GM15510 (cell line): Measurements from ENCODE around the gene DDX1.

Source experiments
- POLR2A ChIP-seq: IDR thresholded peaks from 3 replicates; pipeline ENCODE4 v1.6.1; 2011; ENCODE audit warnings: borderline replicate concordance; ENCODE audit not compliant: insufficient read length; ENCODE audit errors: extremely low read depth

DDX1 gene

GRCh38 chr2:15577071-15577735 is 14.5 kb upstream of the DDX1 start:
- no peak for TF ChIP-seq POLR2A

DNA sequence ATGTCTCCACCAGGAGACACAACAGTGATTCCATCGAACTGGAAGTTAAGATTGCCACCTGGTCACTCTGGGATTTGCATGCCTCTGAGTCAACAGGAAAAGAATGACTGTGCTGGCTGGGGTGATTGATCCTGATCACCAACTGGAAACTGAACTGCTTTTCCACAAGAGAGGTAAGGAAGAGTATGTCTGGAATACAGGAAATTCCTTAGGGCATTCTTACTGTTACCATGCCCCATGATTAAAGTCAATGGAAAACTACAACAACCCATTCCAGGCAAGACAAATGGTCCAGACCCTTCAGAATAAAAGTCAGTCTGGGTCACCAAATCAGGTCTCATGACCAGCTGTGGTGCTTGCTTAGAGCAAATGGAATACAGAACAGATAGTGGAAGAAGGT is 12.0 kb upstream of the DDX1 start:
- no peak for TF ChIP-seq POLR2A

DNA sequence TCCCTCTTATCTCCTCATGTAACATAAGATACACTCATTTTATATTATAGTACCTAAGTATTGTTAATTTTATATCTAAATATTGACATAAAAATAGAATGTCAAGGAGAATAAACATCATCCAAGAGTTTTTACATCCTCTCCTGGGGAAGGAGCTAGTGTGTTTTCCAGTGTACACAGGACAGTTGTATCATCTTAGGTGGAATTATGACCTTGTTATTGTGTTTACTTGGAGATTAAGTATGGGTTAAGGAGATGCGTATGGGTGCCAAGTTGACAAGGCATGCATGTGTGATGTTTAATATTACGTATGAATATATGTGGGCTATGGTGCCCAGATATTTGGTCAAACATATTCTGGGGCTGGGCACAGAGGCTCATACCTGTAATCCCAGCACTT is 11.2 kb upstream of the DDX1 start:
- no peak for TF ChIP-seq POLR2A

DNA sequence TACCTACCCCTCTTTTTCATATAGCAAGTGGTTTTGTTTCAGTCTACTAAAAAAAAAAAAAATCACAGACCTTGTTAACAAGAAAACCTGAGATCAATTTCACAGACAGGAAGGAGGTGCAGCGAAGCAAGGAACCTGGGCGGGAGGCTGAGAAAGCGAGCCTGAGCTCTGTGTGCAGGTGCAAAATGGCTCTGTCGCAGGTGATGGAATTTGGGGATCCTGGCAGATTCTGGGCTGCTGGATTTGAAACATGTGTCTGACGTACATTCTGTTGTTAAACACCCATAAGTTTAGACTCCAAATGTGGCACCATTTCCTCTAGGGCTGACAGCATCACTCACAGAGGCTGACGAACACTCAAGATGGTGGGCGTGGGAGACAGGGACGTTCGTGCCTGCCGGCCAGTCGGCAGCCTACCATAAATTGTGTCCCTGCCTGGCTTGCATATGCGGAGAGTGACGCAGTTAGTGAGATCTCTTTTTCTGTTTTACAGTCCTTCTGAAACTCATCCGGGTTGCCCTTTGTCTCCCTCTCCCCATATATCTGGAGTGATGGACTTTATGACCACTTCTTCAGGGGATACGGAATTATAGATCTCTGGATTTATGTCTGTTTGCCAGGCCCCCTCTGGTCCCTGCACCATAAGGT is 8.8 kb upstream of the DDX1 start:
- no peak for TF ChIP-seq POLR2A

DNA sequence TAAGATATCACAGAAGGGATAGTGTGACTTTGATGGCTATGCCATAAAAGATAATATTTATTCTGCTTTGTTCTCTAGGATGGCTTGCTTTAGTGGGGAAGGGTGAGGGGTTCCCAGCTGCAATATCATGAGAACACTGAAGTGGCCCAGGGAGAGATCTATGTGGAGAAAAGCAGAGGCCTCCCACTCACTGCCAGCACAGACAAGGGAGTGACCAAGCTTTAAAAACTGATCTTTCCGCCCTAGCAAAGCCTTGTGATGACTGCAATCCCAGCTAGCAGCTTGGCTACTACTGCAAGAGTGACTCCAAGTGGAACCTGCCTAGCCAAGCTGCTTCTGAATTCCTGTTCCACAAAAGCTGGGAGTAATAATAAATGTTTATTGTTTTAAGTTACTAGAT is 7.8 kb upstream of the DDX1 start:
- TF ChIP-seq POLR2A: no peak

GRCh38 chr2:15584316-15584715 is 7.4 kb upstream of the DDX1 start:
- no peak for TF ChIP-seq POLR2A

GRCh38 chr2:15584767-15585469 is 6.8 kb upstream of the DDX1 start:
- no peak for TF ChIP-seq POLR2A

DNA sequence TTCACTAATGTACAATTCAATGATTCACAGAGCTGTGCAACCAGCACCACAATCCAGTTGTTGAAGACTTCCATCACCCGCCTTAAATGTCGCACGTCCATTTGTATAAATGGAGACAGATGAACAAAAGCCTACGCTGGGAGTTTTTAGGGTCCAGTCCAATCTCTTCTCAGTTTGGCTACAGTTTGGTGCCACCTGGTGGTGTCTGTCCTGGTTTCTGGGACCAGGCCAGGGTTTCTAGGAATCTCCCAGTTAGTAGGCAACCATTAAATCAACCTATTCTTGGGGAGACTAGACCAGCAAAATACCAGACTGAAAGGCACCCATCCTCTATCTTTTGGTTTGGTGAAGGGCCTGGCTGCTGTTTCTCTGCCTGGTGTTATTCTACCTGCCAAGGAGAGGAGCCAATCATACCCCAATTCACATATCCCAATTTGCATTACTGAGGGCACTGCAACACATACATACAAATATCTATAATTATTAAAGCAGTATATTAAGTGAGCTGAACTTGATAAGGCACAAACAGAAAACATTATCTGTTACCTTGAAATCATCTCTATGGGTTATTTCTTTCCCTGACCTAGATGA is 3.2 kb upstream of the DDX1 start:
- TF ChIP-seq POLR2A: no peak

GRCh38 chr2:15591373-15591691 is 336 bp upstream of the DDX1 start:
- no peak for TF ChIP-seq POLR2A

DNA sequence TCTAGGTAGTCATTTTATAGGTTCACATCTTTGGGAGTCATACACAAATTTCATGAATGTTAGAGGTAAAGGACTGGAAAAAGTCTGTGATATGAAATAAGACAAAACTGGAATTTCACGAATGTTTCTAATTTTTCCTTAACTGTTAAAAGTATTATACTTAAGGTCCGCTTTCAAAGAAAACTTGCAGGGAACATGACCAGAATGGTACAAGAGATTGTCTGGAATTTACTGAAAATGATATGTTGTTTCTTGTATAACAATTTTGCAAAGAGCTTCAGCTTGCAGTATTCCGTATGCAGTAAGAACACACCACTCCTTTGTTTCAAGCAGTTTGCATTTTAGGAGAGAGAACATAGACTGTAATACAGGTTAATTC is 1.6 kb downstream of the DDX1 start:
- no peak for TF ChIP-seq POLR2A

- TF ChIP-seq POLR2A: no peak
These were observed 2.9 kb downstream of the DDX1 start for GRCh38 chr2:15594291-15595256.

DNA sequence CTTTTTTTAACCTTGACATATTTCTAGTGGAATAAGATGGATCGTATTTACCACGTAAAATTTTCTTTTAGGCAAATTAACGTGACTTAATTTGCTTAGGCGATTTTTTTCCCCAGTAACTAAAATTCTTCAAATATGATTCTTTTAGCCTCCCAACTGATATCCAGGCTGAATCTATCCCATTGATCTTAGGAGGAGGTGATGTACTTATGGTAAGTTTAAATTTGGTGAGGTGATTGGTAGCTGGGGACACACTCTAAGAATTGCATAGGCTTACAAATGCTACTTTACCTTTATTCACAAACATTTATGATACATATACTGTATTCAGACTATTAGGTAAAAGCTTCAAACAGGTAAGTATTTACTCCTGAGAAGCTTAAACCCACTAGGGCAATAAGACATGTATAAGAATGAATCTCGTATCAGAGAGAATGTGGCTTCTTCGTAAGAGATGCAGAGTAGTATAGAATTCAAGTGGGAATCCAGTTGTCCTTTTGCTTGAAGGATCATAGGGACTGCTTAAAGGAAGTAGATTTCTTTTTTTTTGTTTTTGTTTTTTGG is 3.8 kb downstream of the DDX1 start:
- no peak for TF ChIP-seq POLR2A

- TF ChIP-seq POLR2A: no peak
These were observed 4.3 kb downstream of the DDX1 start for GRCh38 chr2:15595936-15596335.

DNA sequence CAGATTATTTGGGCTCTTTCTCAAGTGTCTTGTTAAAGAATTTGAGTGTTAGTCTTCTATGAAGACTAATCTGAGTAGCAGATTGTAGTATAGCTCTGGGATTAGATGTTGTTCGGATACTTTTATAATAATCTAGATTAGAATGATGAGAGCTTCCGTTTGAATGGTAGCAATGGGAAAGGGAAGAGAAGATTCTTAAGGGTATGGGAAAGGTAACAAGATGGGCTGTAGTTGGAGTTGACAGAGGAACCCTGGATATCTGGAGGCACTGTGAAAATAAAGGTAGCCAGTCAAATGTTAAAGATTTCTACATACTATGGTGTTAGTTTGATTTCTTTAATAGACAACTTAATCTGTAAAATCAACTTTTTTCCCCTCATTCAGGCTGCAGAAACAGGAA is 4.7 kb downstream of the DDX1 start:
- TF ChIP-seq POLR2A: no peak
